Prostate gland (tissue), 2 donors: ENCODE data around the gene MZB1. TPM values are rescaled to one million over a fixed set of nuclear protein-coding genes. Genes with fewer than 3 reads are reported as not detected.

ENCODE experiments used
- DNase-seq: peaks from one replicate; pipeline ENCODE4 v3.0.0-alpha.2; 2019; ENCODE audit warnings: low spot score
- H3K27ac ChIP-seq, 2 donors: fragments of 200-600 bp; sonication (generic); 2 replicates each; pipeline ENCODE4 v1.5.1; 2017 to 2019
- H3K27me3 ChIP-seq: fragments of 200-600 bp; sonication (generic); replicated peaks from 2 replicates; pipeline ENCODE4 v1.5.1; 2019; ENCODE audit not compliant: insufficient read depth
- H3K36me3 ChIP-seq, 2 donors: fragments of 200-600 bp; sonication (generic); 1 replicate in 1 of 2; 2 replicates in 1 of 2; pipeline versions ENCODE4 v1.5.1 to v1.8.1; 2017 to 2019
- H3K4me1 ChIP-seq: fragments of 200-600 bp; sonication (generic); replicated peaks from 2 replicates; pipeline ENCODE4 v1.5.1; 2019
- H3K4me3 ChIP-seq, 2 donors: fragments of 200-600 bp; sonication (generic); 2 replicates each; pipeline ENCODE4 v1.5.1; 2017 to 2019
- H3K9me3 ChIP-seq: fragments of 200-600 bp; sonication (generic); 2 replicates; pipeline ENCODE4 v1.5.1; 2017
- POLR2A ChIP-seq: fragments of 450-650 bp; IDR thresholded peaks from one replicate; pipeline ENCODE4 v1.6.1; 2016; ENCODE audit warnings: antibody characterized with exemption, mild to moderate bottlenecking
- POLR2AphosphoS5 ChIP-seq: sonication (generic); formaldehyde crosslinking; IDR thresholded peaks from one replicate; pipeline ENCODE4 v1.6.1; 2017; ENCODE audit warnings: antibody characterized with exemption
- WGBS: methylation state at CpG from one replicate; pipeline ENCODE4 v1.1.5; 2018; 5-methylcytosine and 5-hydroxymethylcytosine counted together
- intact Hi-C: fragments of 100-400 bp; cut with DNase I; formaldehyde crosslinking; loops from one replicate; pipeline ENCODE4 v1.14.2; 2022
- total RNA-seq, 2 donors: library from RNA; depleted of rRNA; stranded (reverse); fragments of >200 nt; gene quantifications; one replicate each; pipeline ENCODE4 v1.1.0, GENCODE V29; 2016
- TF ChIP-seq, protein P1 (sequence below), 4 experiments: fragments of 200-600 bp in 2 of 4; fragments of 450-650 bp in 2 of 4; sonication (generic) in 2 of 4; IDR thresholded peaks; 1 replicate in 3 of 4; 2 replicates in 1 of 4; pipeline ENCODE4 v1.5.1; 2016 to 2019; ENCODE audit warnings: antibody characterized with exemption in 4 of 4, mild to moderate bottlenecking in 2 of 4, moderate library complexity in 2 of 4

MZB1 gene
- total RNA-seq, 2 donors from 2014 or later, result 2.7 to 4.3 TPM

DNA sequence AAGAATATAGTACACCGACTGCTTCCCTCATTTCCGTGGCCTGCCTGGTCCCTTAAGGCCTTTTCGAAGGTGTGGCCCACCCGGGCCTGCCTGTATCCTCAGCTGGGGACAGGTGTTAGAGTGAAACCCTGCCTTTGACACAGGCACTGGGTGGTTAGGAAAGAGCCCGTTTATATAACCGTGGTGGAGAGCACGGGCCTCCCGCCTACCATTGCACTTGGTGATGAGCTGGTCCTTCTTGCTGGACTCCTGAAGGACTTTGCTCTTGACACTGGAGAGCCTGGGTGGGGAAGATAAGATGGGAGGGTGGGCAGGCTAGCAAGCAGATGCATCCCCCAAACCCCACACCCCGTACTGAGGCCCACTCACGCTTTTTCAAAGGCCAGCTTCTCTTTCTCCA lies 11.8 kb upstream of the MZB1 start:
- intact Hi-C loops, result no loop called here
- TF ChIP-seq, protein P1, sequence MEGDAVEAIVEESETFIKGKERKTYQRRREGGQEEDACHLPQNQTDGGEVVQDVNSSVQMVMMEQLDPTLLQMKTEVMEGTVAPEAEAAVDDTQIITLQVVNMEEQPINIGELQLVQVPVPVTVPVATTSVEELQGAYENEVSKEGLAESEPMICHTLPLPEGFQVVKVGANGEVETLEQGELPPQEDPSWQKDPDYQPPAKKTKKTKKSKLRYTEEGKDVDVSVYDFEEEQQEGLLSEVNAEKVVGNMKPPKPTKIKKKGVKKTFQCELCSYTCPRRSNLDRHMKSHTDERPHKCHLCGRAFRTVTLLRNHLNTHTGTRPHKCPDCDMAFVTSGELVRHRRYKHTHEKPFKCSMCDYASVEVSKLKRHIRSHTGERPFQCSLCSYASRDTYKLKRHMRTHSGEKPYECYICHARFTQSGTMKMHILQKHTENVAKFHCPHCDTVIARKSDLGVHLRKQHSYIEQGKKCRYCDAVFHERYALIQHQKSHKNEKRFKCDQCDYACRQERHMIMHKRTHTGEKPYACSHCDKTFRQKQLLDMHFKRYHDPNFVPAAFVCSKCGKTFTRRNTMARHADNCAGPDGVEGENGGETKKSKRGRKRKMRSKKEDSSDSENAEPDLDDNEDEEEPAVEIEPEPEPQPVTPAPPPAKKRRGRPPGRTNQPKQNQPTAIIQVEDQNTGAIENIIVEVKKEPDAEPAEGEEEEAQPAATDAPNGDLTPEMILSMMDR (IDR thresholded peaks at IDR 0.05), result no peak
- TF ChIP-seq POLR2A (no peak), POLR2AphosphoS5 (no peak)
- no peaks in the 10 kb centered on the region for H3K27me3 ChIP-seq
- no peaks in the 10 kb centered on the region for H3K36me3 ChIP-seq
- H3K9me3 ChIP-seq, result no peaks in the 10 kb centered on the region
- no peak overlapping the region for H3K27ac ChIP-seq
- DNase-seq, result no peak
- no peak overlapping the region for H3K4me3 ChIP-seq
- 91% methylated on average over 10 of the region's 10 CpGs for WGBS
- H3K4me1 ChIP-seq, result peaks cover 4% of the 10 kb centered on the region

DNA sequence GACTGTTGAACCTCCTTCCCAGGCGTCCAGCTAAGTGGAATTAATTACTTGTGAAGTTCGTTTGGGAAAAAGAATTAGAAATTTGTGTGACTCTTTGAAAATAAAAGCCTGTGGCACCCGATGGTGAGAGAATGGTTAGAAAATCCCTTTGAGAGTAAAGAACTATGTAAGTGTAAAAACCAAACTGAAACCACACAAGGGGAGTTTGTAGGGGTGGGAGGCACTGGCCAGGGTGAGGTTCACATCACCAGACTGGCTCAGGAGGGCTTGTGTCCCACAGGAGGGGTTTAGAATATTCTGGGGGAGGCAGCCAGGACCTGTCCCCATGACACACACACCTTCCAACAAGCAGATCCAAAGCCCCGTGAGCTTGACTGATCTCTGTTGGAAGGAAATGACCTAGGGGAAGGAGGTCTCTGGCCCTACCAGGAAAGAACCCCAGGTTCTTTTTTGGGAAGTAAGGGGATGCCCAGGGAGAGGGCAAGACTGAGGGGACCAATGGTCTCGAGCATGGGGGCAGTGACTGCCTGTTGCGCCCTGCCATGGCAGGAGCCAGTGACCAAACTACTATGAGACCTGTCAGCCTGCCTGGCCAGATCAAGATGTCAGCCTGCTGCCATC lies 9.9 kb upstream of the MZB1 start:
- H3K9me3 ChIP-seq, result no peaks in the 10 kb centered on the region
- H3K27ac ChIP-seq, result no peak overlapping the region
- no peaks in the 10 kb centered on the region for H3K27me3 ChIP-seq
- WGBS, result 90% methylated on average over 6 of the region's 6 CpGs
- H3K4me3 ChIP-seq, result no peak overlapping the region
- no peak for DNase-seq
- H3K36me3 ChIP-seq, result no peaks in the 10 kb centered on the region
- intact Hi-C loops, result no loop called here
- TF ChIP-seq POLR2A (no peak), POLR2AphosphoS5 (no peak)
- TF ChIP-seq, protein P1 (IDR thresholded peaks at IDR 0.05), result no peak
- H3K4me1 ChIP-seq, result peaks cover 4% of the 10 kb centered on the region

DNA sequence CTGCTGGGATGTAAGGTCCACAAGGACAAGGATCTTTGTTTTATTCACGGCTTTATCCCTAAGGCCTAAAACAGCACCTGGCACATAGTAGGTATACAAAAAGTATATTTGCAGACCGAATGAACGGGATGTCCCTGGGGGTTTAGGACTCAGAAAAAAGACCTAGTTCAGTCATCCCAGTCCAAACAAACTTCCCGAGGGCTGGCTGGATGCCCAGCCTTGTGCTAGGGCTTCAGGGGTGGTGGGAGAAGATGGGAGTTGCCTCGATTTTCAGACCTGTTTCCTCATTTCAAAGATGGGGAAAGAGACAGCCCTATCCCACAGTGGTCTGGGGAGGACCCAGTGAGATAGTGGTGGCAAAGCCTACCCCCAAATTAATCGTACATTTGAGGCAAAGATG lies 8.2 kb upstream of the MZB1 start:
- H3K27ac ChIP-seq, result no peak overlapping the region
- no peak overlapping the region for H3K4me3 ChIP-seq
- TF ChIP-seq POLR2AphosphoS5, result no peak
- no peak for TF ChIP-seq POLR2A
- TF ChIP-seq, protein P1 (IDR thresholded peaks at IDR 0.05), result no peak
- H3K4me1 ChIP-seq, result peaks cover 13% of the 10 kb centered on the region
- WGBS, result 33% methylated on average over 6 of the region's 6 CpGs
- H3K36me3 ChIP-seq, result no peaks in the 10 kb centered on the region
- intact Hi-C loops, result no loop called here
- DNase-seq, result no peak
- no peaks in the 10 kb centered on the region for H3K9me3 ChIP-seq
- H3K27me3 ChIP-seq, result no peaks in the 10 kb centered on the region

DNA sequence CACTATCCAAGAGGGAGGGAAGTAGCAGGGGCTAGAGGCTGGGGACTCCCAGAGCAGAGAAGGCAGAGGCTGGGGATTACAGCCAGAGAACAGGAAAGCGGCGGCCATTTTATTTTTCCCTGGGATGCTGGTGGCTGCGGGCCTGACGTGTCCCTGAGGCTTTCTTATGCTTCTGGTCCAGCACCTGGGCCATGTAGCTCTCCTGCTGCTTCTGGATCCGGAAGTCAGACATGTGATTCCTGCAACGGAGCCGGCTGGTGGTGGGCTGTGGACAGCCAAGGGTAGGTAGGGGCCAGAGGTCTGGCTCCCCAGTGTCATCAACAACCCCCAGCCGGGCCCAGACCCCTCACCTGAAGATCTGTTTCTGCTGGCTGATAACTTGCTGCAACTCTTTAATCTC lies 7.0 kb upstream of the MZB1 start:
- TF ChIP-seq, protein P1 (IDR thresholded peaks at IDR 0.05), result no peak
- TF ChIP-seq POLR2AphosphoS5, result no peak
- TF ChIP-seq POLR2A, result no peak
- Histone ChIP-seq H3K4me3 (no peak overlapping the region), H3K27ac (no peak overlapping the region), H3K4me1 (peaks cover 21% of the 10 kb centered on the region), H3K36me3 (no peaks in the 10 kb centered on the region), H3K27me3 (no peaks in the 10 kb centered on the region), H3K9me3 (no peaks in the 10 kb centered on the region)
- intact Hi-C loops, result no loop called here
- no peak for DNase-seq
- 88% methylated on average over 8 of the region's 8 CpGs for WGBS

DNA sequence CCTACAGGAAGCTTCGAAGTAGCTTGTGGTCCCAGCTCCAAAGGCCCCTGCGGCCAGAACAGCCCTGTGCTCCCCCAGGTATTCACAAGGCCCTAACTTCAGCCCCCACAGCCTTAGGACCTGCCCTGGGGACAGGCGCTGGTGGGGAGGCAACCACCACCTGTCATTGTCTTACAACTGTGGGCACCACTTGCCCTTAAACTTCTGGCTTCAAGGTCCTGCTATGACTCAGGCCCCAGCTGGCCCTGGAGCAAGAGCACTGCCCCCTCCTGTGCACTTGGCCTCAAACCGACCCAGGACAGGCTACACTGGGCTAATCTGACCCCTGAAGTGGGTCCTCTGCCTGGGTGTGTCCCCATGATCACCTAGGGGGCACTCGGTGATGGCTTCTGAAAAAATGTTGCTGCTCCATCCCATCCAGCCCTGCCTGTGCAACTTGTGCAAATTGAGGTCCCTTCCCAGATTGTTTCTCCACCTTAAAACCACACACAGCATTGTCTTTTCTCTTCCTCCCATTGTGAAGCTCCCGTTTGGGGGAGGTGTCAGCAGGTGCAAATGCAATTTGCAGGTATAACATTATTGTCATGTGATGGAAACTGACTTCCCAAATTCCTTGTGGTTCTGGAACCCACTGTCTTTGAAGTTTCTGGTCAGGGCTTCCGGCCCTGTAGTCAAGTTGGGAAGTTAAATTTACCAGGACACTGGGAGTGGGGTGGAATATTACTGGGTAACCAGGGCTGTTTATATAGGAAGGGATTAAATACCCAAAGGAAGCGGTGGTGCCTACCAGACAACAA lies 6.3 kb upstream of the MZB1 start:
- no peaks in the 10 kb centered on the region for H3K9me3 ChIP-seq
- WGBS, result 85% methylated on average over 8 of the region's 8 CpGs
- no peak overlapping the region for H3K4me3 ChIP-seq
- intact Hi-C loops, result no loop called here
- H3K27ac ChIP-seq, result no peak overlapping the region
- H3K36me3 ChIP-seq, result no peaks in the 10 kb centered on the region
- TF ChIP-seq POLR2AphosphoS5, result no peak
- TF ChIP-seq POLR2A, result no peak
- TF ChIP-seq, protein P1 (IDR thresholded peaks at IDR 0.05), result no peak
- no peak for DNase-seq
- no peaks in the 10 kb centered on the region for H3K27me3 ChIP-seq
- H3K4me1 ChIP-seq, result peaks cover 22% of the 10 kb centered on the region
